WTC11 (cell line): Measurements from ENCODE around the gene OSGEP. TPM values are rescaled to one million over a fixed set of nuclear protein-coding genes. Genes with fewer than 3 reads are reported as not detected.

ENCODE experiments used
- ATAC-seq: fragments of 200-7000 bp; cut with Tn5 transposase; 2 replicates; pipeline ENCODE4 v1.10.0; 2021; ENCODE audit warnings: mild to moderate bottlenecking, moderate library complexity
- CTCF ChIA-PET: fragments of 300-600 bp; sonication (Branson Sonifier 250); formaldehyde crosslinking; loops from one replicate; lab custom pipeline; 2021; ENCODE audit warnings: antibody characterized with exemption; lab: Charles Lee
- POLR2A ChIA-PET: fragments of 350-600 bp; sonication (Branson Sonifier 250); formaldehyde crosslinking; loops from one replicate; lab custom pipeline; 2021; ENCODE audit warnings: antibody characterized with exemption; lab: Charles Lee
- DNase-seq: peaks from one replicate; pipeline ENCODE4 v3.0.0; 2021; ENCODE audit warnings: low spot score
- H3K27ac Mint-ChIP-seq: 2 replicates; pipeline ENCODE4 v1.8.0; 2021; ENCODE audit warnings: mixed read lengths
- H3K27me3 Mint-ChIP-seq: 2 replicates; pipeline ENCODE4 v1.8.0; 2021; ENCODE audit warnings: low read depth, mild to moderate bottlenecking, moderate library complexity, mixed read lengths
- H3K36me3 Mint-ChIP-seq: 2 replicates; pipeline ENCODE4 v1.8.0; 2021; ENCODE audit warnings: mixed read lengths
- H3K4me1 Mint-ChIP-seq: 2 replicates; pipeline ENCODE4 v1.8.0; 2022; ENCODE audit warnings: mixed read lengths
- H3K4me3 Mint-ChIP-seq: 2 replicates; pipeline ENCODE4 v1.8.0; 2021; ENCODE audit warnings: mild to moderate bottlenecking, moderate library complexity, mixed read lengths
- H3K9me3 Mint-ChIP-seq: 2 replicates; pipeline ENCODE4 v1.8.0; 2021; ENCODE audit warnings: mixed read lengths
- FOXK1 ChIP-seq: sonication (generic); formaldehyde crosslinking; IDR thresholded peaks from 2 replicates; pipeline ENCODE4 v1.8.0; 2022; ENCODE audit warnings: mild to moderate bottlenecking, moderate library complexity, missing genetic modification reagents
- HMGA2 ChIP-seq: fragments of 250-450 bp; sonication (Bioruptor Pico); IDR thresholded peaks from 2 replicates; pipeline ENCODE4 v1.4.0; 2021; ENCODE audit warnings: mild to moderate bottlenecking, moderate library complexity
- IRF2 ChIP-seq: sonication (generic); formaldehyde crosslinking; IDR thresholded peaks from 2 replicates; pipeline ENCODE4 v1.8.0; 2022; ENCODE audit warnings: low read depth, missing genetic modification reagents, borderline replicate concordance
- MXD4 ChIP-seq: fragments of 250-450 bp; sonication (Bioruptor Pico); IDR thresholded peaks from 2 replicates; pipeline ENCODE4 v1.8.0; 2021; ENCODE audit warnings: mild to moderate bottlenecking, moderate library complexity, borderline replicate concordance
- SMAD4 ChIP-seq: sonication (generic); formaldehyde crosslinking; IDR thresholded peaks from 2 replicates; pipeline ENCODE4 v1.8.0; 2022; ENCODE audit warnings: mild to moderate bottlenecking, missing genetic modification reagents
- TEAD1 ChIP-seq: sonication (generic); formaldehyde crosslinking; IDR thresholded peaks from 2 replicates; pipeline ENCODE4 v1.8.0; 2022; ENCODE audit warnings: mild to moderate bottlenecking, missing genetic modification reagents
- TEAD4 ChIP-seq: sonication (generic); formaldehyde crosslinking; IDR thresholded peaks from 2 replicates; pipeline ENCODE4 v1.8.0; 2022; ENCODE audit warnings: mild to moderate bottlenecking, missing genetic modification reagents
- TP53 ChIP-seq: sonication (generic); formaldehyde crosslinking; IDR thresholded peaks from 2 replicates; pipeline ENCODE4 v1.8.1; 2023; ENCODE audit warnings: mild to moderate bottlenecking, missing genetic modification reagents
- ZBTB21 ChIP-seq: sonication (generic); formaldehyde crosslinking; IDR thresholded peaks from 2 replicates; pipeline ENCODE4 v1.8.1; 2023; ENCODE audit warnings: mild to moderate bottlenecking, missing genetic modification reagents, borderline replicate concordance
- ZNF416 ChIP-seq: fragments of 250-450 bp; sonication (Bioruptor Pico); IDR thresholded peaks from 2 replicates; pipeline ENCODE4 v1.9.0; 2021; ENCODE audit warnings: mild to moderate bottlenecking, inconsistent platforms
- ZNF671 ChIP-seq: fragments of 250-450 bp; sonication (Bioruptor Pico); IDR thresholded peaks from 2 replicates; pipeline ENCODE4 v1.8.0; 2021; ENCODE audit warnings: mild to moderate bottlenecking
- total RNA-seq: library from RNA; stranded (reverse); gene quantifications from 3 replicates; pipeline ENCODE4 v1.2.3, GENCODE V29; 2021
- TF ChIP-seq, protein P1 (sequence below): sonication (generic); formaldehyde crosslinking; IDR thresholded peaks from 2 replicates; pipeline ENCODE4 v1.8.0; 2022; ENCODE audit warnings: mild to moderate bottlenecking, missing genetic modification reagents
- TF ChIP-seq, protein P2 (sequence below): sonication (generic); formaldehyde crosslinking; IDR thresholded peaks from 2 replicates; pipeline ENCODE4 v1.8.1; 2022; ENCODE audit warnings: mild to moderate bottlenecking, missing genetic modification reagents, moderate library complexity, borderline replicate concordance
- TF ChIP-seq, protein P3 (sequence below): sonication (generic); formaldehyde crosslinking; IDR thresholded peaks from 2 replicates; pipeline ENCODE4 v1.8.0; 2022; ENCODE audit warnings: missing genetic modification reagents
- TF ChIP-seq, protein P4 (sequence below): sonication (generic); formaldehyde crosslinking; IDR thresholded peaks from 2 replicates; pipeline ENCODE4 v1.8.0; 2023; ENCODE audit warnings: missing genetic modification reagents
- TF ChIP-seq, protein P5 (sequence below): sonication (generic); formaldehyde crosslinking; IDR thresholded peaks from 2 replicates; pipeline ENCODE4 v1.8.1; 2022; ENCODE audit warnings: mild to moderate bottlenecking, moderate library complexity, missing genetic modification reagents
- TF ChIP-seq, protein P6 (sequence below): sonication (generic); formaldehyde crosslinking; IDR thresholded peaks from 2 replicates; pipeline ENCODE4 v1.8.1; 2023; ENCODE audit warnings: mild to moderate bottlenecking, missing genetic modification reagents
- TF ChIP-seq, protein P7 (sequence below): fragments of 250-450 bp; sonication (Bioruptor Pico); IDR thresholded peaks from 2 replicates; pipeline ENCODE4 v1.8.0; 2021; ENCODE audit warnings: mild to moderate bottlenecking
- TF ChIP-seq, protein P8 (sequence below): sonication (generic); formaldehyde crosslinking; IDR thresholded peaks from 2 replicates; pipeline ENCODE4 v1.8.1; 2022; ENCODE audit warnings: low read depth, mild to moderate bottlenecking, moderate library complexity, missing genetic modification reagents, borderline replicate concordance

The OSGEP gene
- total RNA-seq, 1 experiment from 2014 or later: 40.0 TPM

DNA sequence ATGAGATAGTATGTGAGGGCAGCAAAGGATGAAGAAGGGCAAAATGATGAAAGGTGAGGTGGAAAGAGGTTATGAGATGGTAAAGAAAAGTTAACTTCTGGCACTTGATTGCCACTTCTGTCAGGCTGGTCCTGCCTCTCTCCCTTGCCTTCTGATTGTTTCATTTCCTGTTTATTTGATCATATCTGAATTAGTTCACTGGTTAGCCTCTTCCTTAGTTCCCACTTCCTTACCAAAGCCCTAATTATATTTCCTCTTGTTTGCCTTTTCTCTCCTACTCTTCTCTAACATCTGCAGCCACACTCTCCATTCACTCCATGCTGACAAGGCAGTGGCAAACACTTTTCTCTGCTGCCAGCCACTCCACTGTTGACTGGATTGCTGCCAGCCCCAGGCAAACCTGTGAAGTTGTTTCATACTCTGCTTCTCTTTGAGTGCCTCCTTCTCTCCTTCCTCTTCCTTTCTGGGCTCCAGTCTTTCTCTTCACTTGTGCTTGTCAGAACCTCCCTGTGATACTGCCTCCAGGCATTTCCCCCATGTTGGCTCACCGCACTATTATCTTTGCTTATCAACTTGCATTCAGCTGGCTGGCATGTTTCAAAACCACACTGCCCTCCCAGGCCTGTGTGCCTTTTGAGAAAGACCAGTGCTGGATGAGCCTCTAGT lies 22.7 kb upstream of the OSGEP start:
- ATAC-seq: no peak
- Mint-ChIP-seq H3K36me3 (peaks cover 52% of the 10 kb centered on the region), H3K9me3 (no peaks in the 10 kb centered on the region), H3K27me3 (no peaks in the 10 kb centered on the region), H3K27ac (no peak overlapping the region; the same call in 1 of the 2 replicates), H3K4me1 (peaks cover 11% of the 10 kb centered on the region), H3K4me3 (no peak overlapping the region)
- CTCF ChIA-PET: no interaction called here
- POLR2A ChIA-PET: no interaction called here
- TF ChIP-seq ZNF671 (CRISPR knock-in tag) (no peak), ZNF416 (CRISPR knock-in tag) (no peak)
- TF ChIP-seq, protein P1, sequence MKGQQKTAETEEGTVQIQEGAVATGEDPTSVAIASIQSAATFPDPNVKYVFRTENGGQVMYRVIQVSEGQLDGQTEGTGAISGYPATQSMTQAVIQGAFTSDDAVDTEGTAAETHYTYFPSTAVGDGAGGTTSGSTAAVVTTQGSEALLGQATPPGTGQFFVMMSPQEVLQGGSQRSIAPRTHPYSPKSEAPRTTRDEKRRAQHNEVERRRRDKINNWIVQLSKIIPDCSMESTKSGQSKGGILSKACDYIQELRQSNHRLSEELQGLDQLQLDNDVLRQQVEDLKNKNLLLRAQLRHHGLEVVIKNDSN (CRISPR knock-in tag): no peak
- TF ChIP-seq, protein P2, sequence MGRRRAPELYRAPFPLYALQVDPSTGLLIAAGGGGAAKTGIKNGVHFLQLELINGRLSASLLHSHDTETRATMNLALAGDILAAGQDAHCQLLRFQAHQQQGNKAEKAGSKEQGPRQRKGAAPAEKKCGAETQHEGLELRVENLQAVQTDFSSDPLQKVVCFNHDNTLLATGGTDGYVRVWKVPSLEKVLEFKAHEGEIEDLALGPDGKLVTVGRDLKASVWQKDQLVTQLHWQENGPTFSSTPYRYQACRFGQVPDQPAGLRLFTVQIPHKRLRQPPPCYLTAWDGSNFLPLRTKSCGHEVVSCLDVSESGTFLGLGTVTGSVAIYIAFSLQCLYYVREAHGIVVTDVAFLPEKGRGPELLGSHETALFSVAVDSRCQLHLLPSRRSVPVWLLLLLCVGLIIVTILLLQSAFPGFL (CRISPR knock-in tag): no peak
- no peak for DNase-seq

DNA sequence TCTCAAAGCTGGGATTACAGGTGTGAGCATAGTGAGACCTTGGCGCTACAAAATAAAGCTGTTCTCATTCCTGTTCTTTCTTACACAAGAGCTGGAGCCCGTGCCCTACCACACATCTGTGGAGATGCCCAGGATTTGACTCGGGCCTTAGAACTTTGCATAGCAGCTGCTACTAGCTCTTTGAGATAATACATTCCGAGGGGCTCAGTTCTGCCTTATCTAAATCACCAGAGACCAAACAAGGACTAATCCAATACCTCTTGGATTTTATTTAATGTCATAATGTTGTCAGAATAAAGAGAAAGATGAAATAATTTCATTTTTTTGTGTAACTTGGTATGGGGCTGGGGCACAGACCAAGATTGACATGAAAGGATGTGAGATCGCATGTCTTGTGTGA lies 22.2 kb upstream of the OSGEP start:
- no peak for TF ChIP-seq IRF2 (CRISPR knock-in tag)
- TF ChIP-seq, protein P3, sequence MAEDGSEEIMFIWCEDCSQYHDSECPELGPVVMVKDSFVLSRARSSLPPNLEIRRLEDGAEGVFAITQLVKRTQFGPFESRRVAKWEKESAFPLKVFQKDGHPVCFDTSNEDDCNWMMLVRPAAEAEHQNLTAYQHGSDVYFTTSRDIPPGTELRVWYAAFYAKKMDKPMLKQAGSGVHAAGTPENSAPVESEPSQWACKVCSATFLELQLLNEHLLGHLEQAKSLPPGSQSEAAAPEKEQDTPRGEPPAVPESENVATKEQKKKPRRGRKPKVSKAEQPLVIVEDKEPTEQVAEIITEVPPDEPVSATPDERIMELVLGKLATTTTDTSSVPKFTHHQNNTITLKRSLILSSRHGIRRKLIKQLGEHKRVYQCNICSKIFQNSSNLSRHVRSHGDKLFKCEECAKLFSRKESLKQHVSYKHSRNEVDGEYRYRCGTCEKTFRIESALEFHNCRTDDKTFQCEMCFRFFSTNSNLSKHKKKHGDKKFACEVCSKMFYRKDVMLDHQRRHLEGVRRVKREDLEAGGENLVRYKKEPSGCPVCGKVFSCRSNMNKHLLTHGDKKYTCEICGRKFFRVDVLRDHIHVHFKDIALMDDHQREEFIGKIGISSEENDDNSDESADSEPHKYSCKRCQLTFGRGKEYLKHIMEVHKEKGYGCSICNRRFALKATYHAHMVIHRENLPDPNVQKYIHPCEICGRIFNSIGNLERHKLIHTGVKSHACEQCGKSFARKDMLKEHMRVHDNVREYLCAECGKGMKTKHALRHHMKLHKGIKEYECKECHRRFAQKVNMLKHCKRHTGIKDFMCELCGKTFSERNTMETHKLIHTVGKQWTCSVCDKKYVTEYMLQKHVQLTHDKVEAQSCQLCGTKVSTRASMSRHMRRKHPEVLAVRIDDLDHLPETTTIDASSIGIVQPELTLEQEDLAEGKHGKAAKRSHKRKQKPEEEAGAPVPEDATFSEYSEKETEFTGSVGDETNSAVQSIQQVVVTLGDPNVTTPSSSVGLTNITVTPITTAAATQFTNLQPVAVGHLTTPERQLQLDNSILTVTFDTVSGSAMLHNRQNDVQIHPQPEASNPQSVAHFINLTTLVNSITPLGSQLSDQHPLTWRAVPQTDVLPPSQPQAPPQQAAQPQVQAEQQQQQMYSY (CRISPR knock-in tag): no peak
- TF ChIP-seq, protein P4, sequence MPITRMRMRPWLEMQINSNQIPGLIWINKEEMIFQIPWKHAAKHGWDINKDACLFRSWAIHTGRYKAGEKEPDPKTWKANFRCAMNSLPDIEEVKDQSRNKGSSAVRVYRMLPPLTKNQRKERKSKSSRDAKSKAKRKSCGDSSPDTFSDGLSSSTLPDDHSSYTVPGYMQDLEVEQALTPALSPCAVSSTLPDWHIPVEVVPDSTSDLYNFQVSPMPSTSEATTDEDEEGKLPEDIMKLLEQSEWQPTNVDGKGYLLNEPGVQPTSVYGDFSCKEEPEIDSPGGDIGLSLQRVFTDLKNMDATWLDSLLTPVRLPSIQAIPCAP (CRISPR knock-in tag): no peak
- Mint-ChIP-seq H3K27ac (no peak overlapping the region), H3K36me3 (peaks cover 58% of the 10 kb centered on the region), H3K4me1 (peaks cover 8% of the 10 kb centered on the region), H3K27me3 (no peaks in the 10 kb centered on the region), H3K9me3 (no peaks in the 10 kb centered on the region), H3K4me3 (no peak overlapping the region)
- POLR2A ChIA-PET: no interaction called here
- CTCF ChIA-PET: no interaction called here
- DNase-seq (no peak), ATAC-seq (no peak)

DNA sequence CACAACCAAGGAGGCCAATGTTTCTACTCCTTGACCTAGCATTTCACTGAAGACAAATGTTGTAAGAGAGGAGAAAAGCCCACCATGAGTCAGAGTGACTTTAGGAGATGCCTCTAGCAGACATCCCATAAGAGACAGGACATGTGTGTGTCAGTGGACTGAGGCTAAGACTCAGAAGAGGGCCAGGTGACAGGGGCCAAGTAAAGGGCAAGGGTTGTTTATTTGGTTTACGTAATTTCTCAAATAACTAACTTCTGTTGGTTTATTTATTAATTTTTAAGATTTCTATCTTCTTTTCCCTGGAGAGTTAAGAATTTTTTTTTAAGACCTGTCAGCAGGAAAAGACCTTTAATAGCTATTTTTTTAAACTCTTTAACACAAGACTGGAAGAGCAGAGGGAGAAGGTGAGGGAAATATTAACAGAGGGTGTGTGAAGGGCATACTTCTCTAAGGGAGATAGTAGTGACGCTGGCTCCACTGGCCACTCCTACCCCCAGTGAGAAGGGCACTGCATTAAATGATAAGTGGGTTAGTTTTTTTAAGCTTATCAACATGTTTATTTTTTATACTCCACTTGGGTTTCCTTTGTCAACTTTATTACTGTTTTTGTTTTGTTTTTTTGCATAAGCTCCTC lies 18.0 kb upstream of the OSGEP start:
- Mint-ChIP-seq H3K27ac (no peak overlapping the region), H3K4me3 (no peak overlapping the region), H3K4me1 (peaks cover 19% of the 10 kb centered on the region), H3K36me3 (peaks cover 59% of the 10 kb centered on the region), H3K27me3 (0 out of 2 replicates have a peak, but pooled peaks cover 2% of the 10 kb centered on the region), H3K9me3 (no peaks in the 10 kb centered on the region)
- ChIA-PET CTCF (no interaction called here), POLR2A (no interaction called here)
- no peak for ATAC-seq
- no peak for DNase-seq
- TF ChIP-seq ZBTB21 (CRISPR knock-in tag) (no peak), TEAD4 (CRISPR knock-in tag) (no peak), HMGA2 (CRISPR knock-in tag) (no peak), MXD4 (CRISPR knock-in tag) (no peak), TEAD1 (CRISPR knock-in tag) (no peak), TP53 (CRISPR knock-in tag) (no peak), FOXK1 (CRISPR knock-in tag) (no peak), SMAD4 (CRISPR knock-in tag) (no peak)
- TF ChIP-seq, protein P5, sequence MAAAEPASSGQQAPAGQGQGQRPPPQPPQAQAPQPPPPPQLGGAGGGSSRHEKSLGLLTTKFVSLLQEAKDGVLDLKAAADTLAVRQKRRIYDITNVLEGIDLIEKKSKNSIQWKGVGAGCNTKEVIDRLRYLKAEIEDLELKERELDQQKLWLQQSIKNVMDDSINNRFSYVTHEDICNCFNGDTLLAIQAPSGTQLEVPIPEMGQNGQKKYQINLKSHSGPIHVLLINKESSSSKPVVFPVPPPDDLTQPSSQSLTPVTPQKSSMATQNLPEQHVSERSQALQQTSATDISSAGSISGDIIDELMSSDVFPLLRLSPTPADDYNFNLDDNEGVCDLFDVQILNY: no peak
- TF ChIP-seq, protein P6, sequence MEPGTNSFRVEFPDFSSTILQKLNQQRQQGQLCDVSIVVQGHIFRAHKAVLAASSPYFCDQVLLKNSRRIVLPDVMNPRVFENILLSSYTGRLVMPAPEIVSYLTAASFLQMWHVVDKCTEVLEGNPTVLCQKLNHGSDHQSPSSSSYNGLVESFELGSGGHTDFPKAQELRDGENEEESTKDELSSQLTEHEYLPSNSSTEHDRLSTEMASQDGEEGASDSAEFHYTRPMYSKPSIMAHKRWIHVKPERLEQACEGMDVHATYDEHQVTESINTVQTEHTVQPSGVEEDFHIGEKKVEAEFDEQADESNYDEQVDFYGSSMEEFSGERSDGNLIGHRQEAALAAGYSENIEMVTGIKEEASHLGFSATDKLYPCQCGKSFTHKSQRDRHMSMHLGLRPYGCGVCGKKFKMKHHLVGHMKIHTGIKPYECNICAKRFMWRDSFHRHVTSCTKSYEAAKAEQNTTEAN (CRISPR knock-in tag): no peak
- TF ChIP-seq, protein P7, sequence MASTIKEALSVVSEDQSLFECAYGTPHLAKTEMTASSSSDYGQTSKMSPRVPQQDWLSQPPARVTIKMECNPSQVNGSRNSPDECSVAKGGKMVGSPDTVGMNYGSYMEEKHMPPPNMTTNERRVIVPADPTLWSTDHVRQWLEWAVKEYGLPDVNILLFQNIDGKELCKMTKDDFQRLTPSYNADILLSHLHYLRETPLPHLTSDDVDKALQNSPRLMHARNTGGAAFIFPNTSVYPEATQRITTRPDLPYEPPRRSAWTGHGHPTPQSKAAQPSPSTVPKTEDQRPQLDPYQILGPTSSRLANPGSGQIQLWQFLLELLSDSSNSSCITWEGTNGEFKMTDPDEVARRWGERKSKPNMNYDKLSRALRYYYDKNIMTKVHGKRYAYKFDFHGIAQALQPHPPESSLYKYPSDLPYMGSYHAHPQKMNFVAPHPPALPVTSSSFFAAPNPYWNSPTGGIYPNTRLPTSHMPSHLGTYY (CRISPR knock-in tag): no peak
- TF ChIP-seq, protein P8, sequence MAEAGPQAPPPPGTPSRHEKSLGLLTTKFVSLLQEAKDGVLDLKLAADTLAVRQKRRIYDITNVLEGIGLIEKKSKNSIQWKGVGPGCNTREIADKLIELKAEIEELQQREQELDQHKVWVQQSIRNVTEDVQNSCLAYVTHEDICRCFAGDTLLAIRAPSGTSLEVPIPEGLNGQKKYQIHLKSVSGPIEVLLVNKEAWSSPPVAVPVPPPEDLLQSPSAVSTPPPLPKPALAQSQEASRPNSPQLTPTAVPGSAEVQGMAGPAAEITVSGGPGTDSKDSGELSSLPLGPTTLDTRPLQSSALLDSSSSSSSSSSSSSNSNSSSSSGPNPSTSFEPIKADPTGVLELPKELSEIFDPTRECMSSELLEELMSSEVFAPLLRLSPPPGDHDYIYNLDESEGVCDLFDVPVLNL (CRISPR knock-in tag): no peak
